ENCODE measurements around the gene PI16.

GRCh38 chr6:36968266-36968977 is 13.9 kb downstream of the PI16 start:
- TF ChIP-seq POLR2A (IDR thresholded peaks at IDR 0.05; ENCODE audit: low read depth, low read length) = no peak
- no peak for TF ChIP-seq TAF1 (IDR thresholded peaks at IDR 0.05; ENCODE audit: borderline replicate concordance, low read depth, low read length)

All from GM12892 (cell line).